Right lobe of liver (tissue), 6 donors: Measurements from ENCODE around the gene JPT2. TPM values are rescaled to one million over a fixed set of nuclear protein-coding genes. Genes with fewer than 3 reads are reported as not detected.

Source experiments
- ATAC-seq, 4 donors: fragments of 200-7000 bp; cut with Tn5 transposase; one replicate each; pipeline ENCODE4 v1.9.1; 2020; ENCODE audit warnings: mild to moderate bottlenecking in 4 of 4, moderate library complexity in 4 of 4
- DNase-seq, 3 donors: peaks; one replicate each; pipeline ENCODE4 v3.0.0-alpha.2; 2020
- H3K27ac ChIP-seq, 3 donors: fragments of 200-600 bp; one replicate each; pipeline ENCODE4 v1.8.0; 2022
- H3K27me3 ChIP-seq, 2 donors: fragments of 200-600 bp; one replicate each; pipeline ENCODE4 v1.8.0; 2022
- H3K36me3 ChIP-seq, 4 donors: fragments of 200-600 bp; sonication (generic) in 1 of 4; one replicate each; pipeline versions ENCODE4 v1.5.1 to v1.8.0; 2017 to 2022; ENCODE audit warnings: control low read depth in 1 of 4
- H3K4me1 ChIP-seq, 4 donors: fragments of 200-600 bp; sonication (generic) in 1 of 4; one replicate each; pipeline versions ENCODE4 v1.5.1 to v1.8.0; 2017 to 2022; ENCODE audit warnings: control low read depth in 1 of 4
- H3K4me3 ChIP-seq, 3 donors: fragments of 200-600 bp; one replicate each; pipeline ENCODE4 v1.8.0; 2022
- H3K9me3 ChIP-seq, 4 donors: fragments of 200-600 bp; sonication (generic) in 1 of 4; one replicate each; pipeline versions ENCODE4 v1.5.1 to v1.8.0; 2017 to 2022; ENCODE audit warnings: control low read depth in 1 of 4
- CTCF ChIP-seq, 4 donors: fragments of 200-600 bp in 3 of 4; fragments of 450-650 bp in 1 of 4; IDR thresholded peaks; one replicate each; pipeline versions ENCODE4 v1.5.1 to v1.8.0; 2016 to 2022; ENCODE audit warnings: antibody characterized with exemption in 4 of 4, mild to moderate bottlenecking in 2 of 4
- POLR2A ChIP-seq: fragments of 450-650 bp; IDR thresholded peaks from one replicate; pipeline ENCODE4 v1.6.1; 2017; ENCODE audit warnings: antibody characterized with exemption, mild to moderate bottlenecking
- WGBS: methylation state at CpG from one replicate; pipeline ENCODE4 v1.1.6; 2018; ENCODE audit warnings: low coverage, low lambda C conversion rate; ENCODE audit not compliant: insufficient coverage; ENCODE audit errors: missing lambda C conversion rate; 5-methylcytosine and 5-hydroxymethylcytosine counted together
- intact Hi-C, 2 donors: fragments of 100-400 bp; cut with DNase I; formaldehyde crosslinking; loops; one replicate each; pipeline versions ENCODE4 v1.11.2 to v1.14.1; 2022
- total RNA-seq, 6 experiments: library from RNA; depleted of rRNA in 2 of 6; stranded (reverse); fragments of >200 nt in 2 of 6; fragmentation: NEBNext Ultra II Directional in 3 of 6; extraction: Animal tissue kit (Norgen Biotek cat#: 25700) in 3 of 6; gene quantifications; one replicate each; pipeline versions ENCODE4 v1.1.0 to v1.2.4, GENCODE V29; 2016 to 2023
- donor health status: DM: no; HTN: yes; CAD: no.
- donor health status: DM: no; HTN: no; CAD: no.
- donor health status: DM: no; HTN: no; CAD: no.
- donor health status: DM: no; HTN: yes; CAD: no.
- donor health status: DM: no; HTN: yes; CAD: no.

The JPT2 gene
- total RNA-seq, 6 experiments from 2014 or later = 31.0 to 47.7 (median 38.7) TPM

GRCh38 chr16:1724491-1724890 lies 46.4 kb downstream of the JPT2 start:
- Histone ChIP-seq H3K27ac (no peak overlapping the region), H3K36me3 (peaks cover 0 to 18% (median 2%) of the 10 kb centered on the region in 4 donors), H3K4me3 (no peak overlapping the region), H3K9me3 (no peaks in the 10 kb centered on the region), H3K27me3 (no peaks in the 10 kb centered on the region), H3K4me1 (peaks cover 0 to 6% (median 4%) of the 10 kb centered on the region in 4 donors)
- WGBS = 97% methylated on average over 11 of the region's 12 CpGs
- ATAC-seq (no peak), DNase-seq (no peak)
- intact Hi-C loops = no loop called here
- TF ChIP-seq CTCF (IDR thresholded peaks at IDR 0.05) (no peak), POLR2A (no peak)

- Histone ChIP-seq H3K4me1 (peaks cover 0 to 1% (median 0%) of the 10 kb centered on the region in 4 donors), H3K36me3 (peaks cover 0 to 22% (median 4%) of the 10 kb centered on the region in 4 donors), H3K4me3 (no peak overlapping the region), H3K27me3 (no peaks in the 10 kb centered on the region), H3K9me3 (no peaks in the 10 kb centered on the region), H3K27ac (no peak overlapping the region)
- ATAC-seq (no peak), DNase-seq (no peak)
- TF ChIP-seq POLR2A = no peak
- no peak for TF ChIP-seq CTCF (IDR thresholded peaks at IDR 0.05)
- WGBS = 87% methylated on average over 12 of the region's 32 CpGs
- intact Hi-C loops = no loop called here
These were observed 48.8 kb downstream of the JPT2 start for GRCh38 chr16:1726661-1727502.

- H3K36me3 ChIP-seq = peaks cover 0 to 24% (median 4%) of the 10 kb centered on the region in 4 donors
These were observed 49.9 kb downstream of the JPT2 start for GRCh38 chr16:1727651-1728624.

More at GRCh38 chr16:1727651-1728624, 49.9 kb downstream of the JPT2 start:
- WGBS = 50% methylated on average over 2 of the region's 37 CpGs
- TF ChIP-seq CTCF (IDR thresholded peaks at IDR 0.05) (no peak), POLR2A (no peak)
- Histone ChIP-seq H3K27me3 (no peaks in the 10 kb centered on the region), H3K4me3 (no peak overlapping the region), H3K4me1 (no peaks in the 10 kb centered on the region), H3K27ac (no peak overlapping the region), H3K9me3 (no peaks in the 10 kb centered on the region)
- ATAC-seq = no peak
- intact Hi-C loops = no loop called here
- DNase-seq = no peak
